ENCODE measurements around the gene ELOVL4.

Gene ELOVL4

DNA sequence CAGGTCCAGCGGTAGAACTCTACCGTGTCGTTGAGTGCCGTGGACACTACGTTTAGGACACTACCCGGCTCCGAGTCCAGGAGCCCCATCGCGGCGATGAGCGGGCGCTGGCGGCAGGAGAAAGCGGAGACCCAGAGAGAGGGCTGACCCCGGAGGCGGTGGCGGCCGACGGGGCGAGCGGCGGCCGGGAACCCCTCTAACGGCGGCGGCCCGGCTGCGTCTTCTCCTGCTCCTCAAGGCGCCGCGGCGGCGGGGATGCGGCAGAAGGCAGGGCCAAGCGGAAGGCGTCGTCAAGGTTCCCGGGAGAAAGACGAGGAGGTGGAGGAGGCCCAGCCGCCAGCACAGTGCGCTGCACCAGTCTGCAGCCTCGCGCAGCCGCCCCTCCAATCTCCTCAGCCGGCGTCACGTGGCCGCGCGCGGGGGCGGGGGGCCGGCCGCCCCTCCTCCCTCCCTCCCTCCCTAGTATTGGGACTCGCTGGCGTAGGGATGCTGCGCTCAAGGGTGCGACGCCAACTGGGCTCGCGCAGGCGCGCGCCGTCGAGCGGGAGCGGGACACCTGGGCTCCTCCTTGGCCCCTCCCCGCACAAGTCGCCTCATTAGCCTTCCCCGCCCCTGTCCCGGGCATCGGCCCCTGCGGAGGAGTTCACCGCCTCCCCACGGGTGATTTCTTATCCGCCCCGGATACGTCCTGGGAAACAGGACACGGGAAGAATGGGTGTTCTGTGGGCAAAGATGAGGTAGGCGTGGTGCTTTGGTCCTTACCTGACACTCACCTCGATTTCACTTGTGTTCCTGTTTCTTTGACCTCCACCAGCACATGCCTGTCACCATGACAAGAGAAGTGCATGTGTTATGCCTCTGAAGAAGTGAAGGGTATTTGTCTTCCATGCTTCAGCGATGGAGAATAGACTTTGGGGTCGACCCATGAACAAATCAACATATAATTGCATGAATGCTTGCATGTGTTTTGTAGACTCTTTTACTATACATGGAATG is at the start of gene ELOVL4:
Gene ELOVL4, minus strand, starts transcription at position 363 of the 996 bp plus-strand sequence. Its CDS starts 274 bp downstream, at position 89.
- DNase-seq, result peak; percentile 84 to 87

DNA sequence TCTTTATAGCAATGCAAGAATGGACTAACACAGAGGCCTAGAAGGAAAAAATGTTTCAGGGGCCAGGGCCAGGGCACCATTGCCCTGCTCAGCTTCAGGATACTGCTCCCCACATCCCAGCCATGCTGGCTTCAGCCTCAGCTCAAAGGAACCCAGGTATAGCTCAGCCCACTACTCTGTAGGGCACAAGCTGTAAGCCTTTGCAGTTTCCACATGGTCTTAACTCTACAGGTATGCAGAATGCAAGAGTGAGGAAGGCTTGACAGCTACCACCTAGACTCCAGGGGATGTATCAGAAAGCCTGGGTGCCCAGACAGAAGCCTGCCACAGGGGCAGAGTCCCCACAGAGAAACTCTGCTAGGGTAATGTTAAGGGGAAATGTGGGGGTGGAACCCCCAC is 46.6 kb upstream of the ELOVL4 start:
- DNase-seq, result no peak

DNA sequence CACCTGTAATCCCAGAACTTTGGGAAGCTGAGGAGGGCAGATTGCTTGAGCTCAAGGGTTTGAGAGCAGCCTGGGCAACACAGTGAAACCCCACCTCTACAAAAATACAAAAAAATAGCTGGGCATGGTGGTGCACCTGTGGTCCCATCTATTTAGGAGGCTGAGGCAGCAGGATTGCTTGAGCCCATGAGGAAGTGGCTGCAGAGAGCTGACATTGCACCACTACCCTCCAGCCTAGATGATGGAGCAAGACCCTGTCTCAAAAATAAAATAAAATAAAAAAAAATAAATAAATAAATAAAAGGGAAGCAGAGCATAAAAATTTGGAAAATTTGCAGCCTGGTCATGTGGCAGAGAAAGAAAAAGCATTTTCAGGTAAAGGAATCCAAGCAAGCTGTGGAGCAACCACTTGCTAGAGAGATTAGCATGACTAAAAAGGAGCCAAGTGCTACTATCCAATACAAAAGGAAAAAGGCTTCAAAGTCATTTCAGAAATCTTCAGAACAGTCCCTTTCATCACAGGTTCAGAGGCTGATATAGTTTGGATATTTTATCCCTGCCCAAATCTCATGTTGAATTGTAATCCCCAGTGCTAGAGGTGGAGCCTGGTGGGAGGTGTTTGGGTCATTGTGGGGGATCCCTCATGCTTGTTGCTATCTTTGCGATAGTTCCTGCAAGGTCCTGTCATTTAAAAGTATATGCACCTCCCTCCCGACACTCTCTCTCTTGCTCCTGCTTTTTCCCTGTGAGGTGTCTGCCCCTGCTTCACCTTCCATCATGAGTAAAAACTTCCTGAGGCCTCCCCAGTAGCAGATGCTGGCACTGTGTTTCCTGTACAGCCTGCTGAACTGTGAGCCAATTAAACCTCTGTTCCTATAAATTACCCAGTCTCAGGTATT is 45.9 kb upstream of the ELOVL4 start:
- no peak for DNase-seq

DNA sequence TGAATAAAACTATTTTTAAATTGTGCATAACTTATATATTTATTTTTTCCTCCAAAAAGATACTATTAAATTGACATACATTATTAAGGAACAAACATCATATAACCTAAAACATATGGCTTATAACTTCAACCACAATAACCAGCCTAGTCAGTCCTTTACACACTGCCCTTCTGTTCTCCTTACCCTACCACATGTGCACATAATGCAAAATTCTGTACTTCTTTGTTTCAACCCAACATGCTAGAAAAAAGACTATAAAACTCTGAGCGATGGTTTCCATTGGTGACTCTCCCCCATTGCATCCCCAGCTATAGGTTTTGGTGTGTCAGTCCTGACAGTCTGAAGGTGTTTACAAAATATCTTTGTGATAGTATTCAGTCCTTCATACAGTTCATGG is 42.3 kb upstream of the ELOVL4 start:
- DNase-seq, result no peak

DNA sequence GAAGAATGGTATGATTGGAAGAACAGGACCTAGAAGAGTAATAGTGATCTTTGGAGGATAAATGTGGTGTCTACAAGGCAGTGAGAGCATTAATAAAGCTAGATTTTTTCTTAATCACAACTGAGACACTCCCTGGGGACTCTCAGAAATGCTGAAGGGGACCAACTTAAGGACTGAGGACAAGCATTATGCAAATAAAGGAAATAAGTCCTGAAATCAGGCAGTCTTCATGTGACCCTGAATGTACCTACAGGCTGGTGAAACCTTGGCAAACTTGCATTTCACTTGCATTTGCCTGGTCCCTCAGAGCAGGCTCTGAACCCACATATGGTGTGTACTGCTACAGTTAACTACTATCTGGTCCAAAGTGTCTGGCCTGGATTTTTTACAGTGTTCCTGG is 37.8 kb upstream of the ELOVL4 start:
- DNase-seq, result no peak

DNA sequence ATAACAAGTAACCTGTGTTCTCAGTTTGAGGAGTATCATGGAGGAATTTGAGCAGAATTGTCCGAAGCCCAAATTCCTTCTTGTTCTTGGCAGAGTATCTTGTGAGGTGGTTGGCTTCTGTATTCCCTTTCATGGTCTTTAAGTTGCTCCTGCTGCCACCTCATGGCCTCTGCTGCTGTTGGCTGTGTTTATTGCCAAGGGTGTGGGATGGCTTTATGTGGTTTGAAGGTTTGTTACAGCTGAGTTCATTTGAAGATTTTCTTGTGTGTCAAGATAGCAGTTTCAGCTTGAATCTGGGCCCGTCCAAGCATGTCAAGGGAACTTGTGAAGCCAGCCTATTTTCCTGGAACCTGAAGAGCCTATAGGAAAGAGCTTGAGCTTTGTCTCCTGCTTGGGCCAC is 36.9 kb upstream of the ELOVL4 start:
- DNase-seq, result peak; percentile 10 to 67

DNA sequence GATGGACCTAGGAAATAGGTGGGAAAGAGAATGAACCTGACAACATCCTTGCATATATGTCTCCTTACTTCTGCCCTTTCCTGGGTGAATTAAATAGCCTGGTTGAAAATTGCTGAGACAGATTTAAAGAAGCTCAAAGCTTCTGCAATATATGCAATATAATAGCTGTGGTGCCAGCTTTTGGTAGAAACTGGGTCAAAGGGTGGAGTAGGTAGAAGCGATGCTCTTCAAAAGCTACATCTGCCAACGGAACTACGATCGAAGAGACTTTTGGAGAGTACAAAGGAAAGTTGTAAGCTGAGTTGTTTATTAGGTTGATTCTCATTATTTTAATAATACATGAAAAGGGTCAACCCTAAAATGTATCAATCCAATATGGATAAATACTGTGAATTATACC is 34.3 kb upstream of the ELOVL4 start:
- DNase-seq, result no peak

DNA sequence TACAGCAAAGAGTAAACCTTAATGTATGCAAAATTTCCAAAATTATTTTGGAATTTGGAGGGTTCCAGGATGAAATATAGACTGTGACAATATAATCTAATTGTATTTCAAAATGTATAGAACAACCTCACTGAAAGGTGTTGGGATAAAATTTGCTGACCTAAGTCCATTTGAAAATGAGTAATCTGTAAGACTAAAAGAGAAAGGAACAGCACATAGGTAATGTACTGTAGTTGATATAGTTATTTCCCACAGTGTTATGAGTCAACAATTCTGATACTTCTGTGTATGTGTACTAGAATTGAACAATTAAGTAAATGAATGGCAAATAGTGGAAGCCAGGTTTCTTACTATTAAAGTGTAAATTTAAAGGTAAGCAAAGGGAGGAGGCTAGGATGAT is 23.8 kb upstream of the ELOVL4 start:
- no peak for DNase-seq

DNA sequence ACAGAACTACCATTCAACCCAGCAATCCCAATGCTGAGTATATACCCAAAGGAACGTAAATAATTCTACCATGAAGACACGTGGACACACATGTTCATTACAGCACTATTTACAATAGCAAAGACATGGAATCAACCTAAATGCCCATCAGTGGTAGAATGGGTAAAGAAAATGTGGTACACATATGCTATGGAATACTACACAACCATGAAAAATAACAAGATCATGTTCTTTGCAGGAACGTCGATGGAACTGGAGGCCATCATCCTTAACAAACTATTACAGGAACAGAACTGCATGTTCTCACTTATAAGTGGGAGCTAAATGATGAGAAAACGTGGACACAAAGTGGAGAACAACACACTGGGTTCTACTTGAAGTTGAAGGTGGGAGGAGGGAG is 22.4 kb upstream of the ELOVL4 start:
- DNase-seq, result no peak

DNA sequence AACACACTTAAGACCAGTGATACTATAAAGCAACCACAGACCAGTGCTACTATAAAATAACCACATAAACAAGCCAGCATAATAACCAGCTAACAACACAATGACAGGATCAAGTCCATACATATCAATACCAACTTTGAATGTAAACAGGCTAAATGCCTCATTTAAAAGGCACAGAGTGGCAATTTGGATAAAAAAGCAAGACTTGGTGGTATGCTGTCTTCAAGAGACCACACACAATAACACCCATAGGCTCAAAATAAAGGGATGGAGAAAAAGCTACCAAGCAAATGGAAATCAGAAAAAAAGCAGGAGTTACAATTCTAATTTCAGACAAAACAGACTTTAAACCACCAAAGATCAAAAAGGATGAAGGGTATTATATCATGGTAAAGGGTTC is 19.8 kb upstream of the ELOVL4 start:
- no peak for DNase-seq

DNA sequence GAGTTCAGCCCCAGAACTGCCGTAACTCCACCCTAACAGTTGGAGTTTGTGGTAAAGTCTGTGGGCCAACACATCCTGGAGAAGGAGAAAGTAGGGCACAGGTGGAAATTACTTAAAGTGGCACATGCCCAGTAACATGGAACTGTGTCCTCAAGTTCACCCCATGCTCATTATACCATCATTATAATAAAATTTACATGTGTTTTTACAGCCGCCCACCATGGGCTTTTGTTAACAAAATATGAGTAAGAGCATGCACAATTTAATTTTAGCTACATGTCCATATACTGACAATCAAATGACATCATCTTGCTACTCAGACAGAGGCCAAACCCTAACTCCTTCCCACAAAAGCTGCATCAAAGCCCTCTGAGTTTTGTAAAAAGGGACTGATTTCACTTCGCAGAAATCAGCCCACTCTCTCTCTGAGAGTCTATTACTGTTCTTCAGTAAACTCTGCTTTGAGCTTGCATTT is 17.3 kb upstream of the ELOVL4 start:
- DNase-seq, result no peak

DNA sequence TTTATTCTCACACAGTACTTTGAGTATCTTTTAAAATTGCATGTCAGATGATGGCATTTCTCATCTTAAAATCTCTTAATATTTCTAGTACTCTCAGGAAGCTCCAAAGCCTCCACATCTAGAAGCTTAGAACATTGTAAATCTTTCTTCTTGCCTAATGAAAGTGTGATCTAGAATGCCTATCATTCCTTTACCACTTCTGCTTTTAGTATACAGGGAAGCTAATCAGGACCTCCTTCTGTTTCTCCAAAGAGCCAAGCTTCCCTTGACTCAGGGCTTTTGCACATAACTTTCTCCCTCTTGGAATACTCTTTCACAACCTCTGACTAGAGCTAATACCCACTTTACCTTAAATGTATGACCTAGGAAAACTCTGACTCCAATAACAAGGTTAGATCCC is 7.5 kb upstream of the ELOVL4 start:
- DNase-seq, result no peak

DNA sequence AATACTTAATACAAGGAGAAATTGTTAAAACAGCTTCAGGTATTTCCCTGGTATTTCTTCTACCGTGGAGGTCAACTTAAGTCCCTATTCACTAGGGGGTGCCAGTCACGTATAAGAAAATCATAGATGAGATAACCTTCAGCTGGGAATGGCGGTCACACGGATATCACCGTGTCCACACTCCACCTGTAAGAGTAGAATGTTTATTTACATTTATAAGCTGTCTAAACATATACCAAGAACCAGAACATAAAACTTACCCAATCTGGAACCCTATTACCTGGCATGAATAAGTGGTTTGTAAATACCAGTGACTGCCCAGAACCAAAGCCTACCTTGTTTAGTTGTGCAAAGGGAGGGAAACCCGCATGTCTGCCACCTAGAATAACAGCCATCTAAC is 1.9 kb upstream of the ELOVL4 start:
- DNase-seq, result peak in 1 of 2 experiments; percentile 89

DNA sequence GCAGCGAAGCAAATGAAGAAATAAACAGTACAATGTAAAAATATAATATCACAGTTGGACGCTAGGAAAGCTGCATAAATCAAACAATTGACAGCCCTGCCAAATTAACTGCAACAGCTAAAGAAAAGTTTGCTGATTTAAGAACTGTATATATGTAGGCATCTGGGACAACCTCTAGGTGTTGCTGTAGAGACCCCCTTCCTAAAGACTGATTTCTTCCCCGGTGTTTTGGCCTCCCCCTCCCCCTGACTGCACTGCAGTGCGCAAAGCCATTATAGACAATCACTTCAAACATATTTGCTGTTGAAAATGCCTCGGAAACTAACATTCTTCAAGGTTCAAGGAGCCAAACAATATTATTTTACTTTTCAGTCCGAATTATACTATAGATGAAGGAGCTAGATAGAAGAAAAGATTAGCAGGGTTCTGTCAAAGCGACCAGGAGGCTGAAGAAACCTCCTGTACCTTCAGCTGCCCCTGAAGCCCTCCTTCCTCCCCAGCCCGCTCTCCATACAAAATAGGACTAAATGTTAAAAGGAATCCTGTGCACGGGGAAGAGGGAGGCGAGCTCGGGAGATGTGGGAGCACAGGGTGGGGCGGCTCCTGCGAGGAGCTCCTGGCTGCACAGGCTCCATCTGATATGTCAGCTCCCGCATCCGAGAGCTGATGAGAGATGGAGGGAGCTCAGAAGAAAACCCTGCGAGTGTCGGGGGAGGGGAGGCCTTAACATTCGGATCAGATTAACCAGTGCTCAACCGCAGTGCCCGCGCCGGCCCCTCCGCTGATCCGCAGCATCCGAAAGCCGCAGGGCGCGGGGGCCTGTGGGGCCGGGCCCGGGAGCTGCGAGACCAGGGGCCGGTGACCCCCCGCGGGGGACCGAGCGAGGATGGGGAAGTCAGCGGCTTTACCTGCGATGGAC is 822 bp downstream of the ELOVL4 start:
- peak in 1 of 2 experiments; percentile 1 for DNase-seq

DNA sequence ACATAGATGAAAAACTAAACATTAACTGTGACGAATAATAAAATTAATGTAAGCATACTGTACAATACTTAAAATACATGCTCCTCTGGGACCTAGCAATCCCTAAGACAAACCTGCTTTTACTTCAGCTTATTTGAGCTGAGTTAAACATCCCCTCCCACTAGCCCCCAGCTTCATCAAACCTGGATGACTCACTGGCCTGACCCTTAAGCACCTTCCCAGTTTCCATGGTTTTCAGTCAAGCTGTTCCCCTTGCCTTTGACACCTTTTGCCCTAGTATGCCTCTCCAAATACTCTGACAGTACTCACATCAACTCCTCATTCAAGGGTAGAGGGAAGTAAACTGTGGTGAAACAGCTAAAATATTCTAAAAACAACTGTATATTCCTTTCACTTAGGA is 4.2 kb downstream of the ELOVL4 start:
- no peak for DNase-seq

DNA sequence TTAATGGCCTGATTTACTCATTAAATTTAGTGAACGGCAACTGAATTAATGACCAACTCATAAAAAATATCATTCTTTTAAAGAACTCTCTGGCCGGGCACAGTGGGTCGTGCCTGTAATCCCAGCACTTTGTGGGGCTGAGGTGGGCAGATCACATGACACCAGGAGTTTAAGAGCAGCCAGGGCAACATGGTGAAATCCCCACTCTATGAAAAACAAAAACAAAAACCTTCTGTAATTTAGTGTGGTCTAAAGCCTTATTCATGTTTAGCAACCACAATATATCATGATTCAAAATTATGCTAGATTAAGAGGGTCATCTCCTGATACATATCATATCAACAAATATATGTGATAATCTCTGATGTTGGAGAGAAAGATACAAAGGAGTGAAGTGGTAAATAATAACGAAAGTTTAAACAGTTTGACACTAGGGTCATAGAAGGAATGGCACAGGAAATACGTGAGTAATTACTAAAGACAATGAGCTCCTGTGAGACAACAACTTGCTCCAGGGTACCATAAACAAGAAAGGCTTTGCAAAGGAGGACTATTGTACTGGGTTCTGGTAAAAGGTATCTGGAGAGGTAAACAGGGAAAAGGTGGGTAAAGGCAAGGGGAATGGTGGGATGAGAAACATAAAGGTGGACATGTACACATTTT is 5.7 kb downstream of the ELOVL4 start:
- no peak for DNase-seq

DNA sequence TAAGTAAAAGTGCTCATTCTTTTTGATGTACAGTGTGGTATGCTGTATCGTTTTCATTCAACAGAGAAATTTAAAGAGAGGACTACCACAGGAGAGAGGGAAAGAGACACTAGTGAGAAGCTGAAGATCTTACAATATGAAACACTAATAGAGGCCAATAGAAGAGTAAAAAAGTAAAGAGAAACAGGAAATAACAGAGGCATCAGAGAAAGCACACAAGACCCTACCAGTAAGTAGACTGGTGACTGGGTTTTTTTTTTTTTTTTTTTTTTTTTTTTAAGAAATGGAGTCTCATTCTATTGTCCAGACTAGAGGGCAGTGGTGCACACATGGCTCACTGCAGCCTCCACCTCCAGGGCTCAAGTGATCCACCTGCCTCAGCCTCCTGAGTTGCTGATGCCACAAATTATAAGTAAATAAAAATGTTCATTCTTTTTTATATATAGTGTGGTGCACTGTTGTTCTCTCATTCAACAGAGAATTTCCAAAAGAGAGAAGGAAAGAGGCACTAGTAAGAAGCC is 18.8 kb downstream of the ELOVL4 start:
- DNase-seq, result no peak

DNA sequence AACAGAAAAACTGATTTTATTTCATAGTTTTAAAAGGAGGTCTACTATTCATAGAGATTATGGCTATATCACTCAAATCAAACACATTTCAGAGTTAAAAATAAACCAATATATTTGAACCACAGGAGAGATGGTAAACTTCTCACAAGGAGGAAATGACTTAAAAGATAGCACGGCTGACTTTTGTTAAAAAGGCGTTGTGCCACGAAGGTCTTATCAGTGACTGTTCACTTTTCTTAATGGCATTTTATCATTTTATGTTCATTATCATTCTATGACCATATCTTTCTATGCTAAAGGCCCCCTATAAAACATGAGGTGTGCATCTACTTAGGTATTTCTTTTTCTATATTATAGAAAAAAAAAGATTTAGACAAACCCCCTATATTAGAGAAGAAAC is 19.6 kb downstream of the ELOVL4 start:
- no peak for DNase-seq

DNA sequence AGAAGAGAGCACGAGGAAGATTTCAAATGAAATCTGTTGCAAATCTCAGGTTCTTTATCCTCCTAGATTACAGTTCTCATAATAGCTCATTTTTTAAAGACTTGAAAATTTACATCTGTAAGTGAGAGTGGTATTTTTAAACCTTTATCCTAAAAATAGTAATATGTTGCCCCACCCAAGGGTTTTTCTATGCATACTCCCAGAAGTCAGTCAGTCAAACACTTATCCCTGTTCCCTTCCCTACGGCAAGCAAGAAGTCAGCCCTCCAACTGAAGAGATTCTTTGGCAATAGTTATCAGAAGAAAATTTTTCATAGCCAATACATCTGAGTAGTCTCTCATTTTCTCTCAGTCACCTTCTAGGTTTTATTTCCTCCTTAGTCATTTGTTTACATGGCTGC is 24.1 kb downstream of the ELOVL4 start:
- no peak for DNase-seq

DNA sequence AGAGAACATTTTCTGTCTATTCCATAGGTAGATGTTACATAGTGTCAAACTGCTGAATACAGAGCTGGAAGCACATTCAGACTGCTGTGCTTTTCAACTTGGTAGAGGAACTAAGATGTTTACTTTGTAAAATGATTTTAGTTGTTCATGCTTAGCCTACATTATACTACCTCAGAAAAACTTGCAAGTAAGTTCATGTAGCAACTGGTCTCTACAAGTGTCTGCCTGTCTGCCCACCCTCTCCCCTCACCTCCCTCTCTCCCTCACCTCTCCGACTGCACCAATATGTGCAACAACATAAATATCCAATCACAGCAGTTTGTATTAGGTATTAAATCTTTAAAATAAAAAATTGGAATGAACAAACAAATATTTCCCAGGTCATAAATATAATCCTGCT is 25.3 kb downstream of the ELOVL4 start:
- no peak for DNase-seq

DNA sequence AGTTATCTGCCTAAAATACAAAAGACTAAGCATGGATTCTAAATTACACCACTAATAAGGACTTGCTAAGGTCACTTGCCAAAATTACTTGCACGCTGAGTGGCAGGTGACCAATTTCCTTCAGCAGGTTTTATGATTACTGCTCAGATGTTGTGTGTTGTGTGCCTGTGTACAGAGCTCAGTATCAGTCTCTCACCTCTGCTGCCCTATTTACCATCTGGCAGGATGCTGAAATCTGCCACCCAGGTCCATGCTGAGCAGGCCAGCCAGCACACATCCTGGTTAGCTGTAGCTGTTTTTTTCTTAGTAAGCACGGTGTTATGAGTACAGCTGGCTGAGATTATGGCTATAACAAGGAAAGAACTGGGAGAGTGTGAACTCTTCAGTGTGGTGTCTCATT is 34.0 kb downstream of the ELOVL4 start:
- no peak for DNase-seq

DNA sequence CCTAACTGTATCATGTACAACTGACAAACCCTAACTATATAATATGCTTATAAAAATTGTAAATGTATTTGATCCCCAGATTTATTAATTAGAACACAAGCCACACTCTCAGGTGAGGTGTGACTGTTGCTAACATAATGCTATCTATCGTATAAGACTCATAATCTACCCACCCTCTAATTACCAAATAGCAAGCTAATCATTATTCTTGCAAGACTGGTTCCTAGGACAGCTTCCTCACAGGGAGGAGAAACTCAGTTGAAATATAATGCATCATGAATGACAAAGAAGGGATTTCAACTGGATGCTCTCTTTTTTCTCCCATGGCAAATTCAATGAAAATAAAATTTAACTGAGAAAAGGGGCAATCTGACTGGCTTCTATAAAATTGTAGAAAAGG is 35.4 kb downstream of the ELOVL4 start:
- DNase-seq, result no peak

Measured in NCI-H187 (cell line).